WERI-Rb-1 (cell line): ENCODE data around the gene OPRD1.

Source experiments
- DNase-seq: peaks from one replicate; pipeline ENCODE4 v3.0.0-alpha.2; 2020
- H3K27ac ChIP-seq: fragments of 250-450 bp; sonication (Bioruptor Pico); 2 replicates; pipeline ENCODE4 v1.5.1; 2020; ENCODE audit warnings: mild to moderate bottlenecking, moderate library complexity
- H3K27me3 ChIP-seq: fragments of 250-450 bp; sonication (Bioruptor Pico); 2 replicates; pipeline ENCODE4 v1.5.1; 2021; ENCODE audit warnings: mild to moderate bottlenecking, low read depth, moderate library complexity; ENCODE audit not compliant: insufficient read depth, severe bottlenecking
- H3K36me3 ChIP-seq: fragments of 250-450 bp; sonication (Bioruptor Pico); 2 replicates; pipeline ENCODE4 v1.5.1; 2020; ENCODE audit warnings: mild to moderate bottlenecking, moderate library complexity
- H3K4me3 ChIP-seq: 2 replicates; pipeline ENCODE4 v1.5.1; 2011; ENCODE audit warnings: low read depth, mild to moderate bottlenecking, control low read depth, low read length
- H3K9me3 ChIP-seq: fragments of 250-450 bp; sonication (Bioruptor Pico); 2 replicates; pipeline ENCODE4 v1.5.1; 2021; ENCODE audit warnings: mild to moderate bottlenecking, moderate library complexity; ENCODE audit not compliant: severe bottlenecking
- CTCF ChIP-seq: IDR thresholded peaks from 2 replicates; pipeline ENCODE4 v1.5.1; 2011; ENCODE audit warnings: low read depth, mild to moderate bottlenecking, control low read depth, inconsistent platforms, low read length

Gene OPRD1

GRCh38 chr1:28830814-28831213 lies 18.8 kb downstream of the OPRD1 start:
- no peak for TF ChIP-seq CTCF
- no peaks in the 10 kb centered on the region for H3K9me3 ChIP-seq
- peak overlapping the region; percentile 34 for H3K27ac ChIP-seq
- peak; percentile 83 for DNase-seq
- no peak overlapping the region for H3K4me3 ChIP-seq
- no peaks in the 10 kb centered on the region for H3K27me3 ChIP-seq
- H3K36me3 ChIP-seq, result no peaks in the 10 kb centered on the region

GRCh38 chr1:28832966-28833365 lies 21.0 kb downstream of the OPRD1 start:
- DNase-seq, result no peak
- TF ChIP-seq CTCF, result no peak
- peak overlapping the region; percentile 59 for H3K27ac ChIP-seq
- H3K4me3 ChIP-seq, result no peak overlapping the region
- H3K9me3 ChIP-seq, result peaks cover 3% of the 10 kb centered on the region
- no peaks in the 10 kb centered on the region for H3K36me3 ChIP-seq
- H3K27me3 ChIP-seq, result no peaks in the 10 kb centered on the region

- peak; percentile 52 for DNase-seq
- Histone ChIP-seq H3K27me3 (no peaks in the 10 kb centered on the region), H3K9me3 (peaks cover 3% of the 10 kb centered on the region), H3K36me3 (no peaks in the 10 kb centered on the region), H3K4me3 (no peak overlapping the region), H3K27ac (peak overlapping the region; percentile 59)
- TF ChIP-seq CTCF, result no peak
Observed at GRCh38 chr1:28833381-28833780, 21.4 kb downstream of the OPRD1 start.

GRCh38 chr1:28835237-28835650 lies 23.3 kb downstream of the OPRD1 start:
- peak; percentile 20 for DNase-seq
- Histone ChIP-seq H3K27me3 (no peaks in the 10 kb centered on the region), H3K4me3 (no peak overlapping the region), H3K9me3 (peaks cover 3% of the 10 kb centered on the region), H3K36me3 (no peaks in the 10 kb centered on the region), H3K27ac (peak overlapping the region; percentile 0; the same call in 1 of the 2 replicates)
- no peak for TF ChIP-seq CTCF

GRCh38 chr1:28836421-28836956 lies 24.5 kb downstream of the OPRD1 start:
- Histone ChIP-seq H3K4me3 (no peak overlapping the region), H3K27ac (no peak overlapping the region), H3K27me3 (no peaks in the 10 kb centered on the region), H3K9me3 (peaks cover 3% of the 10 kb centered on the region), H3K36me3 (no peaks in the 10 kb centered on the region)
- DNase-seq, result no peak
- no peak for TF ChIP-seq CTCF

GRCh38 chr1:28840928-28841544 lies 29.1 kb downstream of the OPRD1 start:
- Histone ChIP-seq H3K27me3 (no peaks in the 10 kb centered on the region), H3K27ac (no peak overlapping the region), H3K9me3 (peaks cover 3% of the 10 kb centered on the region), H3K4me3 (no peak overlapping the region), H3K36me3 (no peaks in the 10 kb centered on the region)
- peak; percentile 26; the same call in 1 of the 2 replicates for TF ChIP-seq CTCF
- DNase-seq, result no peak
